ENCODE results near the gene NUP214. TPM values are rescaled to one million over a fixed set of nuclear protein-coding genes. Genes with fewer than 3 reads are reported as not detected.
"Not testable (repeated sequence)": the region's sequence is repeated elsewhere in the genome, so short reads cannot be mapped to it uniquely, and the experiment has no call there.

Gene NUP214
- total RNA-seq, 1 experiment from 2014 or later: 13.2 TPM

GRCh38 chr9:131142160-131142559, 16.8 kb downstream of the NUP214 start:
- in situ Hi-C loops (cut with HindIII; ENCODE audit: low pct_unique_long_range_greater_than_20kb, low sequenced_read_pairs): no loop called here
- DNase-seq (ENCODE audit: low read depth, low spot score): no peak

DNA sequence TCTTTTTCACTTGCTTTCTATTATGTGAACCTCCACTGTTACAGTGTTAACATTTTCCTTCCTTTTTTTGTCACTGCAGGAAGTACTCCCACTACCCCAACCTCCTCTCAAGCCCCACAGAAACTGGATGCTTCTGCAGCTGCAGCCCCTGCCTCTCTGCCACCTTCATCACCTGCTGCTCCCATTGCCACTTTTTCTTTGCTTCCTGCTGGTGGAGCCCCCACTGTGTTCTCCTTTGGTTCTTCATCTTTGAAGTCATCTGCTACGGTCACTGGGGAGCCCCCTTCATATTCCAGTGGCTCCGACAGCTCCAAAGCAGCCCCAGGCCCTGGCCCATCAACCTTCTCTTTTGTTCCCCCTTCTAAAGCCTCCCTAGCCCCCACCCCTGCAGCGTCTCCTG, 18.8 kb downstream of the NUP214 start:
- in situ Hi-C loops (cut with HindIII; ENCODE audit: low pct_unique_long_range_greater_than_20kb, low sequenced_read_pairs): no loop called here
- no peak for DNase-seq (ENCODE audit: low read depth, low spot score)

GRCh38 chr9:131145245-131145644, 19.9 kb downstream of the NUP214 start:
- DNase-seq (ENCODE audit: low read depth, low spot score): no peak
- in situ Hi-C loops (cut with HindIII; ENCODE audit: low pct_unique_long_range_greater_than_20kb, low sequenced_read_pairs): no loop called here

- in situ Hi-C loops (cut with HindIII; ENCODE audit: low pct_unique_long_range_greater_than_20kb, low sequenced_read_pairs): no loop called here
Measured at GRCh38 chr9:131146186-131146585, 20.8 kb downstream of the NUP214 start.

DNA sequence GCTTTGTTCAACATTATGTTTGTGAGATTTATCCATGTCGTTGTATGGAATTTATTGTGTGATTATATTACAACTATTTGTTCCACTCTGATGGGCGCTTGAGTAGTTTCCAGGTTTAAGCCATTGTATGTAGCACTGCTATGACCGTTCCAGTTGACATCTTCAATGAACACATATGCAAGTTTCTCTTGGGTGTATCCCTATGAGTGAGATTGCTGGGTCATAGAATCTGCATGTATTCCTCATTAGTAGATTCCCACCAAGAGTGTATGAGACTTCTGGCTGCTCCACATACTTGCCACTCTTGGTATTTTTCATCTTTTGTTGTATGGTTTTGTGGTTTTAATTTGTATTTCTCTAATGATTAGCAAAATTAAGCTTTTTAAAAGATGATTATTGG, 22.9 kb downstream of the NUP214 start:
- no peak for DNase-seq (ENCODE audit: low read depth, low spot score)
- in situ Hi-C loops (cut with HindIII; ENCODE audit: low pct_unique_long_range_greater_than_20kb, low sequenced_read_pairs): no loop called here

More at GRCh38 chr9:131146186-131146585, 20.8 kb downstream of the NUP214 start:
- DNase-seq (ENCODE audit: low read depth, low spot score): no peak

- DNase-seq (ENCODE audit: low read depth, low spot score): no peak
- in situ Hi-C loops (cut with HindIII; ENCODE audit: low pct_unique_long_range_greater_than_20kb, low sequenced_read_pairs): no loop called here
Measured at GRCh38 chr9:131148966-131149687, 23.7 kb downstream of the NUP214 start.

- in situ Hi-C loops (cut with HindIII; ENCODE audit: low pct_unique_long_range_greater_than_20kb, low sequenced_read_pairs): no loop called here
- no peak for DNase-seq (ENCODE audit: low read depth, low spot score)
Measured at GRCh38 chr9:131149688-131150053, 24.3 kb downstream of the NUP214 start.

- no peak for DNase-seq (ENCODE audit: low read depth, low spot score)
- in situ Hi-C loops (cut with HindIII; ENCODE audit: low pct_unique_long_range_greater_than_20kb, low sequenced_read_pairs): no loop called here
Measured at GRCh38 chr9:131153595-131153994, 28.2 kb downstream of the NUP214 start.

- DNase-seq (ENCODE audit: low read depth, low spot score); in situ Hi-C loops (cut with HindIII; ENCODE audit: low pct_unique_long_range_greater_than_20kb, low sequenced_read_pairs): not testable (repeated sequence)
Measured at GRCh38 chr9:131158673-131159072, 33.3 kb downstream of the NUP214 start.

DNA sequence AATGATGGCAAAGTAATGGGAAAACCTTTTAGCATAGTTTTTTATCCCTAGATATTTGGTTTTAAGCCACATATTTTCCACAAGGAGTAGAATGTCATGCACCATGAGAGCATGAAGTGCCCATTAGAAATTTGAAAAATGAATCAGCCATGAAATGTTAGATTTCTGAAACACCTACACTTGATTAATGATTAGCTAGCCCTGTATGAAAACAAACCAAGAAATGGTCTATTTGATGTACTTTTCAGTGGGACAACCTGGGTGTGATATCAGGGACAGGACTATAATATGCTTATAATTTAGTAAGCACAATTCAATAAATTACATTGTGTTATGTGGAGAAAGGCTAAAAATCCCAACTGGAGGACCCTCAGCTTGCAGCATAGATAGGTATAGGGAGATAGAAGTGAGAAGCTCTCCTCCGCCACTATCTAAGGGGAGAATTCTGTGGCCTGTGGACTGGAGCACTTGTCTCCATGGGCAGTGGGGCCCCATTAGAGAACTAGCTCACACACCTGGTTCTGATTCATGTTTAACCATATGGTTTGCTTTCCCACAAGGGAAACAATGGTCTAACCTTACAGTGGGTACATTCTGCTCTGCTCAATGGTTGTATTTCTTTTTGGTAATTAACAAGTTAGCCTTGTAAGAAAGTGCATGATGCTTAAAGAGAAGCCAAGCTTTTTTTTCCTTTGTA, 35.2 kb downstream of the NUP214 start:
- in situ Hi-C loops (cut with HindIII; ENCODE audit: low pct_unique_long_range_greater_than_20kb, low sequenced_read_pairs): no loop called here
- DNase-seq (ENCODE audit: low read depth, low spot score): no peak

- no peak for DNase-seq (ENCODE audit: low read depth, low spot score)
- in situ Hi-C loops (cut with HindIII; ENCODE audit: low pct_unique_long_range_greater_than_20kb, low sequenced_read_pairs): no loop called here
Measured at GRCh38 chr9:131161585-131161984, 36.2 kb downstream of the NUP214 start.

- DNase-seq (ENCODE audit: low read depth, low spot score): no peak
- in situ Hi-C loops (cut with HindIII; ENCODE audit: low pct_unique_long_range_greater_than_20kb, low sequenced_read_pairs): no loop called here
Measured at GRCh38 chr9:131162886-131163285, 37.5 kb downstream of the NUP214 start.

DNA sequence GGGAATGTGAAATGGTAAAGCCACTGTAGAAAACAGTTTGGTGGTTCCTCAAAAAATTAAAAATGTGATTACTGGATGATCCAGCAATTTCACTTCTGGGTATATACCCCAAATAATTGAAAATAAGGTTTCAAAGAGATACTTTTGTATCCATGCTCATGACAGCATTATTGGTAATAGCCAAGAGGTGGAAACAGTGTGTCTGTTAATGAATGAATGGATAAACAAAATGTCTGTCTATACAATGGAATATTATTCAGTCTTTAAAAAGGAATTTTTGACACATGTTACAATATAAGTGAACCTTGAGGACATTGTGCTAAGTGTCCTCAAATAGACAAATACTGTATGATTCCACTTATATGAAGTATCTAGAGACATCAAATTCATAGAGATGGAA, 40.1 kb downstream of the NUP214 start:
- in situ Hi-C loops (cut with HindIII; ENCODE audit: low pct_unique_long_range_greater_than_20kb, low sequenced_read_pairs): no loop called here
- no peak for DNase-seq (ENCODE audit: low read depth, low spot score)

DNA sequence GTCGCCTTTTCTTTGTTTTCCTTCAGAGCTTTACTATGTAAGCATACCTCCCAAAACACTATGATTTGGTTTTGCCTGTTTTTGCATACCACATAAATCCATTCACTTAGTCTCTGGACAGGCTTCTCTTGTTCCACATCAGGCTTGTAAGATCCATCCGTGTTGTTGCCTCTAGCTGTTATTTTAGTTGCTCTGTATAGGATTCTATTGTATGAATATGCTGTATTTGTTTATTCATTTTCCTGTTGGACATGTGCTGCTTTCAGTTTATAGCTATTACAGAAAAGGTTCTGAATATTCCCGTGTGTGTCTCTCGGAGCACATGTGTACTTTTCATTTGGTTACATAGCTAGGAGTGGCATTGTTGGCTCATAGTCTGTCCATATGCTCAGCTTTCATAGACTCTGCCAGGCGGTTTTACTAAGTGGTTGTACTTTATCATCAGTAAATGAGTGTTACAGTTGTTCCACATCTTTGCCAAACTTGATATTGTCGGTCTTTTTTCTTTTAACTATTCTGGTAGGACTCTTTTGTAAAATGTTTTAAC, 41.8 kb downstream of the NUP214 start:
- in situ Hi-C loops (cut with HindIII; ENCODE audit: low pct_unique_long_range_greater_than_20kb, low sequenced_read_pairs): no loop called here
- peak; percentile 53 for DNase-seq (ENCODE audit: low read depth, low spot score)

DNA sequence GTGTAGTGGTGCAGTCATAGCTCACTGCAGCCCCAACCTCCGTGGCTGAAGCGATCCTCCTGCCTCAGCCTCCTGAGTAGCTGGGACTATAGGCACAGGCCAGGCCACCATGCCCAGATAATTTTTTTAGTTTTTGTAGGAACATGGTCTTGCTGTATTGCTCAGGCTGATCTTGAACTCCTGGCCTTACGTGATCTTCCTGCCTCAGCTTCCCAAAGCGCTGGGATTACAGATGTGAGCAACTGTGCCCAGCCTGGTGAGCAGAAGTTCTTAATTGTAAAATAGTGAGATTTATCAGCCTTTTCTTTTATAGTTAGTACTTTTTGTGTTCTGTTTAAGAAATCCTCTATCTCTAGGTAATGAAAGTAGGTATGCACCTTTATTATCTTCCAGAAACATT, 42.5 kb downstream of the NUP214 start:
- DNase-seq (ENCODE audit: low read depth, low spot score): no peak
- in situ Hi-C loops (cut with HindIII; ENCODE audit: low pct_unique_long_range_greater_than_20kb, low sequenced_read_pairs): no loop called here

DNA sequence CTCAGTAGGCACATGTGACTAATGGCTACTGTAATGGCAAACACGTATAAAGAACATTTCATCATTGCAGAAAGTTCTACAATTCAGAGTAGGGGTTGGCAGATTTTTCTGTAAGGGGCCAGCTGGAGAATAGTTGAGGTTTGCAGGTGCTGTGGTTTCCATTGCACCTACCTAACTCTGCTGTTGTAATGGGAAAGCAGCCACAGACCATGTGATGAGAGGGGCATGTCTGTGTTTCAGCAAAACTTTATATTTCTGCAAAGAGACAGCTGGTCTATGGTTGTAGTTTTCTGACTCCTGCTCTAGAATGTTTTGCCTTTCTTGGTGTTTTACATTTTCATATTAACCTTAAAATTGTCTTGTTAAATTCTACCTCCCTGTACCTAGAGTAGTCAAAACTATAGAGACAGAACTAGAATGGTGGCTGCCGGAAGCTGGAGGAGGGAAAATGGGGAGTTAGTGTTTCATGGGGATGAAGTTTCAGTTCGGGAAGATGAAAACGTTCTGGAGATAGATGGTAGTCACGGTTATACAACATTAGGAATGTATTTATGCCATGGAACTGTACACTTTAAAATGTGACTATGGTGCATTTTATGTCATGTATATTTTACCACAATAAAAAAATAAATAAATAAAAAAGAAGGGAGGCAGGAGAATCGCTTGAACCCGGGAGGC, 44.3 kb downstream of the NUP214 start:
- in situ Hi-C loops (cut with HindIII; ENCODE audit: low pct_unique_long_range_greater_than_20kb, low sequenced_read_pairs): no loop called here
- no peak for DNase-seq (ENCODE audit: low read depth, low spot score)

GRCh38 chr9:131173995-131174394, 48.6 kb downstream of the NUP214 start:
- DNase-seq (ENCODE audit: low read depth, low spot score): no peak
- in situ Hi-C loops (cut with HindIII; ENCODE audit: low pct_unique_long_range_greater_than_20kb, low sequenced_read_pairs): no loop called here

GRCh38 chr9:131174681-131175239, 49.4 kb downstream of the NUP214 start:
- no peak for DNase-seq (ENCODE audit: low read depth, low spot score)
- in situ Hi-C loops (cut with HindIII; ENCODE audit: low pct_unique_long_range_greater_than_20kb, low sequenced_read_pairs): no loop called here
